HEK293T (cell line): ENCODE results near the gene CD82.

Experiments used
- BHLHE40 ChIP-seq: fragments of 450-650 bp; IDR thresholded peaks from 2 replicates; pipeline ENCODE4 v1.6.1; 2016; ENCODE audit warnings: mild to moderate bottlenecking, moderate library complexity, borderline replicate concordance
- TARDBP ChIP-seq: fragments of 450-650 bp; IDR thresholded peaks from 2 replicates; pipeline ENCODE4 v1.6.1; 2016

GRCh38 chr11:44579302-44579761 is 13.9 kb downstream of the CD82 start:
- TF ChIP-seq TARDBP (no peak), BHLHE40 (no peak)
